HG02588 (cell line): Measurements from ENCODE around the gene ARID5B.
"Not testable (repeated sequence)": the region's sequence is repeated elsewhere in the genome, so short reads cannot be mapped to it uniquely, and the experiment has no call there.

ENCODE experiments used
- ATAC-seq: cut with Tn5 transposase; IDR thresholded peaks from one replicate; pipeline ENCODE4 v1.9.1; 2021; ENCODE audit warnings: mild to moderate bottlenecking, moderate library complexity; ENCODE audit not compliant: unreplicated experiment

The ARID5B gene

DNA sequence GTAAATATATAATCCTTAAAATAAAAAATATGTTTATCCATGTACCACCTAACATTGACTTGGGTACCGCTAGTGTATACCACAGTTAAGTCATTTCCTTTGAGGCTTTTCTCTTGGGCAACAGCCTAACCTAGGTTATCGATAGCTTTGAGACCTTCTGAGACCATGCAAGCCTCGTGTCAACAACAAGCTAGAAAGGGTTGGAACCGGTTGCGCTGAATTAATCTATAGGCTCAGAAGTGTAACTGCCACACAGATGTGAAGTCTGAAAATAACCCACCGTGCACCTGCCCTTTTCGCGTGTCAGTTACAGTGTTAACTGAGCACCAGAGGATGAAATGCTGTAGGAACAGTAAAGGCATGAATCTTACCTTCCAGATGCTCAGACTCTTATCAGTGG lies 59.8 kb downstream of the ARID5B start:
- peak; percentile 68 for ATAC-seq

- no peak for ATAC-seq
Observed at GRCh38 chr10:61962971-61963370, 61.5 kb downstream of the ARID5B start.

DNA sequence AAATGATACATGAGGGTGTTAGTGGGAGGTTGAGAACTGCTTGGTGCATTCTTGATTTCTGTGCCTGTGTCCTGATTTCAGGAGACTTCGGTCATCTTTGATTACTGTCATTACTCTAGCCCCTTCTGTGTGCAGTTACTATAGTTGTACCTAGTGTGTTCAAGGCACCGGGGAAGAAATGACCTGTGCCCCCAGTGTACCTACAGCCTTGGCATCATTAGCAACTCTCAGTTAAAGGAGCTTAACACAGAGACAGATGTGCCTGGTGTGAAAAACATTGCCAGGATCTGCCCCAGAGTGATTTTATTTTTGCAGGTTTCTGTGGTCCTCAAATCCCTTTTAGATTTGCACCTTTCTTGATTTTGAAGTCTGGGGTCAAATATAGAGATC lies 62.2 kb downstream of the ARID5B start:
- no peak for ATAC-seq

- no peak for ATAC-seq
Observed at GRCh38 chr10:61964059-61964709, 62.7 kb downstream of the ARID5B start.

DNA sequence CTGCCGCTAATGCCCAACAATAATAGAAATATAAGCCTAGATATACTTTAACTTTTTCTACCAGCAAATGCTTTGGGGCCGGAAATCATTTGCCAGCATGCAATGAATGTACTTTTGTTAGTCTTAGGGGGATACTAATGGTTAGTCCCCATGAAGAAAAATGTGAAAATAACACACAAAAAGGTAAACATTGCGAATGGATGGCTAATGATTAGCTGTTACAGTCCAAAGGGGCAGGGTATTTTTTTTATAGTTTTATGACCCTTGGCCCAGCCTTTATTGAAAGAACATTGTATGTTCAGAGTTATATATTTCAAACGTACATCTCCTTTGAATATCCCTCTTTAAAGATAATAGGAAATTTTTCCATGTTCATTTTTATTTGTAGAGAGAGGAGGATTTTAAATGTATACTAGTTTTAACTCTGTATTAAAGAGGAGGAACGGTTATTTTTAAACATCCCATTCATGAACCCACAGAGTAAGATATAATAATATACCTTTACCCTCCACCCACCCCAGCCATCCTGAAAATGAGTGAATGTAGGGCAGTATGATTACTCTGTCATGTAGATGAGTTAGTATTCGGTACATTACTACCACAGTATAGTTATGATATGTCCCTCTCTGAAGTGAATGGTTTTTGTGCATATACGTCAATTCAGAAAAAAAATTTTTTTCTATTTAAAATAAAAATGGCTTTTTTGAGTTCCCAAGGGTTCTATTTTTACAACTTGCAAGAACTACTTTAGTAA lies 63.6 kb downstream of the ARID5B start:
- no peak for ATAC-seq

- ATAC-seq, result no peak
Observed at GRCh38 chr10:61965703-61966395, 64.3 kb downstream of the ARID5B start.

DNA sequence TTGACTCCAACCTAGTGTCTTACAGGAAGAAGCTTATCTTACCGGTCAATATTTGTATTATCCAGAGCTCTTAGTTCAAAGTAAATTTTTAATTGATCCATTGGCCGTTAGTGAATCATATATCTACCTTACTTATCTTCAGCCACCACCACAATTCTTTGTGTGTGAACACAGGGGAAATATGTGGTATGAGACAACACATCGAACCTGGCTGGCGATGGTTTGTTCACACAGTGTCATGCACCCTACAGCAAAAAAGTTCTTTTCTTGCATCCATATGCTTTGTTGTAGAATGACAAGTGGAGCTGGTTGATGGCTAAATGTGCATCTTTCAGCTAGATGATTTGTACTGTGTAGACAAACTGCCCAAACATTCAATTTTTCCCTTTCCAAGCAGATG lies 65.8 kb downstream of the ARID5B start:
- no peak for ATAC-seq

GRCh38 chr10:61970182-61971002 lies 68.9 kb downstream of the ARID5B start:
- no peak for ATAC-seq

DNA sequence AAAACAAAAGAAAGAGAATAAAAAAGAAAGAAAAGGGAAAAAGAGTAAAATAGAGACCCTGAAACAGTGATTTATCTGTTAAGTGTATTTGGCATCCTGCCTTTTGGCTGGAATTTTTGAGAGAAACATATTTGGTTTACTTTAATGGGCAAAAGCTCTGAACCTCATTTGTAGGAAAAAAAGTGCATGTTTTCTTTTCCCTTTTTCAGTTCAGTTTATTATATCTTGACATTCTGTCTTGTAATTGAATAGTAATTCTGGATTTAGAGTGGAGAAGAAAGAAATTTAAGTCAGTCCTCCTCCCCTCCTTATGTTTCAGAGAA lies 69.5 kb downstream of the ARID5B start:
- no peak for ATAC-seq

DNA sequence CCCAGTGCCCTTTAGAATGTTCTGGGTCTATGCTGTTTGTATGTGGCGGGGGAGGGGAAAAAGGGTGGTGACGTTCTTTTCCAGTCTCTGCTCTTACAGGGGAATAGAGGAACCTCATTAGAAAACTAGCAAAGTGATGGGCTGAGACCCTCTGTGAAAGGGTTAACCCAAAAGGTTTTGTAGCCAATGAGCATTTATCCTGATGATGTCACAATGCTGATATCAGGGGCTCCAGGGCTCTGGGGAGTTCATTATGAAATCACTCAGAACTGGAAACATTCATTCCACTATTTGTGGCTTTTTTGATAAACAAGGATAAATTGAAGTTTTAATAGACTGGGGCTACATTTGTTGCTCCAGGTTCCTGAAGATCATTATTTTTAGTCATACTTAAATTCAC lies 71.7 kb downstream of the ARID5B start:
- no peak for ATAC-seq

- no peak for ATAC-seq
Observed at GRCh38 chr10:61973906-61974305, 72.4 kb downstream of the ARID5B start.

- peak; percentile 30 for ATAC-seq
Observed at GRCh38 chr10:61974601-61975390, 73.3 kb downstream of the ARID5B start.

DNA sequence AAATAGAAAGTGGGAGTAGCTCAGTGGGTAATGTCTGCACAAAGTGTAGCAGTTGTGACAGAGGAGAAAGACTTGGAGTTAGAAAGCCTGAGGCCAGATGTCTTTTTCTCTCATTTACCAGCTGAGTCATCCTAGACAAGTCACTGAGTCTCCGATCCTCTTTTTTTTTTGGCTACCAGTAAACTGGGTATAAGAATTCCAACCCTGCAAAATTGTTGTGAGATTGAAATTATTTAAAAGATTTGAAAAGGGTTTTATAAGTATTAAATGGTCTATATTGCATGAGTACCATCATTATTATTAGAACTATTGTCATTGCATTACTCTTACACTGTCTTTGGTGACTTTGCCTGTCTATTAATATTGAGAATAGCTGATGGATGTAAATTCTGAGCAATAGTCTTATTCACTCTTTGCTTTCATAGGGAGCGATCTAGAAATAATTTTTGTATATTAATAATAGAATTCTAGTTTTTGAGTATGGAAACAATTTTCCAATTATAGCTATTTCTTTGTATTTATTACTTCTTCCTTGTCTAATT lies 74.0 kb downstream of the ARID5B start:
- ATAC-seq, result peak; percentile 90

GRCh38 chr10:61976951-61977721 lies 75.6 kb downstream of the ARID5B start:
- not testable (repeated sequence) for ATAC-seq

DNA sequence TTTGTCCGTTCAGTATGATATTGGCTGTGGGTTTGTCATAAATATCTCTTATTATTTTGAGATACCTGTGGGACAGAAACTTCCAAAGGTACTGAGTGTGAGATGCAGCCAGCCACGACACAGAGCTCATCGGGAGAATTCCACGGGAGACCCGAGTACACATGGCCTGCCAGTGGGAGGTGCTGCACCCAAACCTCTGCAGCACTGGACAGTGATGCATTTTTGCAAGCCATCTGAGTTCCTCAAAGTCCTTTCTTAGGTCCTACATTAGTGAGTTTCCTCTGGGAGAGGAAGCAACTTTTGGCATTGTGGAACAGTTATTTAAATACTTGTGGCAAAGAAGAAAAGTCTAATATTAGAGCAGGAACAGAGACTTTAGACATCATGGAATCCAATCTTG lies 77.5 kb downstream of the ARID5B start:
- ATAC-seq, result no peak

DNA sequence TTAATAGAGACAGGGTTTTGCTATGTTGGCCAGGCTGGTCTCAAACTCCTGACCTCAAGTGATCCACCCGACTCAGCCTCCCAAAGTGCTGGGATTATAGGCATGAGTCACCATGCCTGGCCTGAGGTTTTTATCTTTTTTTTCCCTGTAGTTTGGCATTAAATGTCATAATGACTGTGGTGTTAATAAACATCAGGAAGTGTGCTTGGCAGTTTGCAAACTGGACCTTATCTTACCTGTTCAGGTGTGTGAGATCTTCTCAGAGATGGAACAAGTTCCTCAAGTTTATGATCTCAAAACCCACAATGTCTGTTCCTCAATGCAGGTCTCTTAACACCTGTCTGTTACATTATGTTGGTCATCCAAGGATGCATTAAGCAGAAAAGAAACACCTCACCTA lies 80.0 kb downstream of the ARID5B start:
- no peak for ATAC-seq

- no peak for ATAC-seq
Observed at GRCh38 chr10:61983255-61983654, 81.8 kb downstream of the ARID5B start.

GRCh38 chr10:61984803-61985418 lies 83.4 kb downstream of the ARID5B start:
- ATAC-seq, result no peak

GRCh38 chr10:61985715-61986114 lies 84.2 kb downstream of the ARID5B start:
- ATAC-seq, result no peak
